ENCODE measurements around the gene NR6A1.

NR6A1 gene

GRCh38 chr9:124496463-124496862 lies 274.6 kb downstream of the NR6A1 start:
- intact Hi-C loops (cut with micrococcal nuclease) = no loop called here
- H3K4me3 Mint-ChIP-seq = no peak overlapping the region
- peaks cover 20% of the 10 kb centered on the region for H3K27me3 Mint-ChIP-seq
- no peaks in the 10 kb centered on the region for H3K9me3 Mint-ChIP-seq
- no peak overlapping the region for H3K27ac Mint-ChIP-seq
- H3K4me1 Mint-ChIP-seq (ENCODE audit: low read depth) = peaks cover 7% of the 10 kb centered on the region
- no peaks in the 10 kb centered on the region for H3K36me3 Mint-ChIP-seq (ENCODE audit: low read depth)

GRCh38 chr9:124496075-124496449 lies 275.0 kb downstream of the NR6A1 start:
- Mint-ChIP-seq H3K27me3 (peaks cover 16% of the 10 kb centered on the region), H3K4me1 (ENCODE audit: low read depth) (peaks cover 7% of the 10 kb centered on the region), H3K9me3 (no peaks in the 10 kb centered on the region), H3K4me3 (no peak overlapping the region), H3K27ac (no peak overlapping the region), H3K36me3 (ENCODE audit: low read depth) (no peaks in the 10 kb centered on the region)
- intact Hi-C loops (cut with micrococcal nuclease) = no loop called here

GRCh38 chr9:124495126-124496074 lies 275.7 kb downstream of the NR6A1 start:
- H3K4me3 Mint-ChIP-seq = no peak overlapping the region
- H3K27ac Mint-ChIP-seq = no peak overlapping the region
- intact Hi-C loops (cut with micrococcal nuclease) = no loop called here
- peaks cover 7% of the 10 kb centered on the region for H3K4me1 Mint-ChIP-seq (ENCODE audit: low read depth)
- H3K9me3 Mint-ChIP-seq = no peaks in the 10 kb centered on the region
- H3K27me3 Mint-ChIP-seq = peaks cover 10% of the 10 kb centered on the region
- H3K36me3 Mint-ChIP-seq (ENCODE audit: low read depth) = no peaks in the 10 kb centered on the region

GRCh38 chr9:124493794-124494479 lies 277.2 kb downstream of the NR6A1 start:
- Mint-ChIP-seq H3K4me1 (ENCODE audit: low read depth) (peaks cover 7% of the 10 kb centered on the region), H3K27me3 (peaks cover 8% of the 10 kb centered on the region), H3K9me3 (no peaks in the 10 kb centered on the region), H3K36me3 (ENCODE audit: low read depth) (no peaks in the 10 kb centered on the region), H3K27ac (no peak overlapping the region), H3K4me3 (no peak overlapping the region)
- intact Hi-C loops (cut with micrococcal nuclease) = no loop called here

GRCh38 chr9:124493218-124493617 lies 277.9 kb downstream of the NR6A1 start:
- H3K4me3 Mint-ChIP-seq = no peak overlapping the region
- H3K4me1 Mint-ChIP-seq (ENCODE audit: low read depth) = peaks cover 7% of the 10 kb centered on the region
- no peak overlapping the region for H3K27ac Mint-ChIP-seq
- no peaks in the 10 kb centered on the region for H3K9me3 Mint-ChIP-seq
- H3K36me3 Mint-ChIP-seq (ENCODE audit: low read depth) = no peaks in the 10 kb centered on the region
- intact Hi-C loops (cut with micrococcal nuclease) = no loop called here
- peaks cover 12% of the 10 kb centered on the region for H3K27me3 Mint-ChIP-seq

- H3K27ac Mint-ChIP-seq = no peak overlapping the region
- H3K4me1 Mint-ChIP-seq (ENCODE audit: low read depth) = peaks cover 7% of the 10 kb centered on the region
- H3K27me3 Mint-ChIP-seq = peaks cover 14% of the 10 kb centered on the region
- intact Hi-C loops (cut with micrococcal nuclease) = no loop called here
- no peak overlapping the region for H3K4me3 Mint-ChIP-seq
- H3K36me3 Mint-ChIP-seq (ENCODE audit: low read depth) = no peaks in the 10 kb centered on the region
- no peaks in the 10 kb centered on the region for H3K9me3 Mint-ChIP-seq
Measured at GRCh38 chr9:124492818-124493217, 278.3 kb downstream of the NR6A1 start.

GRCh38 chr9:124491049-124491975 lies 279.8 kb downstream of the NR6A1 start:
- Mint-ChIP-seq H3K4me3 (no peak overlapping the region), H3K4me1 (ENCODE audit: low read depth) (peaks cover 7% of the 10 kb centered on the region), H3K27ac (no peak overlapping the region), H3K9me3 (no peaks in the 10 kb centered on the region), H3K36me3 (ENCODE audit: low read depth) (no peaks in the 10 kb centered on the region), H3K27me3 (peaks cover 22% of the 10 kb centered on the region)
- intact Hi-C loops (cut with micrococcal nuclease) = no loop called here

- no peak overlapping the region for H3K4me3 Mint-ChIP-seq
- H3K4me1 Mint-ChIP-seq (ENCODE audit: low read depth) = no peaks in the 10 kb centered on the region
Measured at GRCh38 chr9:124490004-124490403, 281.1 kb downstream of the NR6A1 start.

GRCh38 chr9:124489222-124489621 lies 281.9 kb downstream of the NR6A1 start:
- Mint-ChIP-seq H3K27me3 (peaks cover 25% of the 10 kb centered on the region), H3K36me3 (ENCODE audit: low read depth) (no peaks in the 10 kb centered on the region), H3K4me3 (no peak overlapping the region), H3K27ac (no peak overlapping the region), H3K4me1 (ENCODE audit: low read depth) (no peaks in the 10 kb centered on the region), H3K9me3 (no peaks in the 10 kb centered on the region)
- intact Hi-C loops (cut with micrococcal nuclease) = no loop called here

More at GRCh38 chr9:124490004-124490403, 281.1 kb downstream of the NR6A1 start:
- no peak overlapping the region for H3K27ac Mint-ChIP-seq
- intact Hi-C loops (cut with micrococcal nuclease) = no loop called here
- H3K27me3 Mint-ChIP-seq = peaks cover 25% of the 10 kb centered on the region
- H3K36me3 Mint-ChIP-seq (ENCODE audit: low read depth) = no peaks in the 10 kb centered on the region
- H3K9me3 Mint-ChIP-seq = no peaks in the 10 kb centered on the region

GRCh38 chr9:124488641-124489210 lies 282.4 kb downstream of the NR6A1 start:
- intact Hi-C loops (cut with micrococcal nuclease) = no loop called here
- H3K9me3 Mint-ChIP-seq = no peaks in the 10 kb centered on the region
- H3K36me3 Mint-ChIP-seq (ENCODE audit: low read depth) = no peaks in the 10 kb centered on the region
- peaks cover 25% of the 10 kb centered on the region for H3K27me3 Mint-ChIP-seq
- no peak overlapping the region for H3K4me3 Mint-ChIP-seq
- no peaks in the 10 kb centered on the region for H3K4me1 Mint-ChIP-seq (ENCODE audit: low read depth)
- no peak overlapping the region for H3K27ac Mint-ChIP-seq

- H3K9me3 Mint-ChIP-seq = no peaks in the 10 kb centered on the region
Measured at GRCh38 chr9:124487260-124488182, 283.6 kb downstream of the NR6A1 start.

GRCh38 chr9:124486778-124487259 lies 284.3 kb downstream of the NR6A1 start:
- intact Hi-C loops (cut with micrococcal nuclease) = no loop called here
- H3K4me3 Mint-ChIP-seq = no peak overlapping the region
- no peaks in the 10 kb centered on the region for H3K9me3 Mint-ChIP-seq

More at GRCh38 chr9:124487260-124488182, 283.6 kb downstream of the NR6A1 start:
- Mint-ChIP-seq H3K27ac (no peak overlapping the region), H3K4me3 (no peak overlapping the region), H3K36me3 (ENCODE audit: low read depth) (no peaks in the 10 kb centered on the region), H3K27me3 (peaks cover 28% of the 10 kb centered on the region), H3K4me1 (ENCODE audit: low read depth) (no peaks in the 10 kb centered on the region)
- intact Hi-C loops (cut with micrococcal nuclease) = no loop called here

More at GRCh38 chr9:124486778-124487259, 284.3 kb downstream of the NR6A1 start:
- Mint-ChIP-seq H3K36me3 (ENCODE audit: low read depth) (no peaks in the 10 kb centered on the region), H3K27ac (no peak overlapping the region), H3K27me3 (peaks cover 28% of the 10 kb centered on the region), H3K4me1 (ENCODE audit: low read depth) (no peaks in the 10 kb centered on the region)

All from dendritic cell treated with granulocyte-macrophage colony-stimulating factor and Interleukin-4, amounts not matched to agents 40 ng/mL and 50 ng/mL, for 4 days (primary cell).